Measurements from ENCODE around the gene CPO.
"Not testable (repeated sequence)": the region's sequence is repeated elsewhere in the genome, so short reads cannot be mapped to it uniquely, and the experiment has no call there.

DNA sequence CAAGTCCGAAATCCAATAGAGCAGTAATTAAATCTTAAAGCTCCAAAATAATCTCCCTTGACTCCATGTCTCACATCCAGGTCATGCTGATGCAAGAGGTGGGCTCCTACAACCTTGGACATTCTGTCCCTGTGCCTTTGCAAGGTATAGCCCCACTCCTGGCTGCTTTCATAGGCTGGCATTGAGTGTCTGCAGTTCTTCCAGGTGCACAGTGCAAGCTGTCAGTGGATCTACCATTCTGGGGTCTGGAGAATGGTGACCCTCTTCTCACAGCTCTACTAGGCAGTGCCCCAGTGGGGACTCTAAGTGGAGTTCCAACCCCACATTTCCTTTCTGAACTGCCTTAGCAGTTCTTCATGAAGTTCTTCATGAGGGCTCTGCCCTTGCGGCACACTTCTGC is 14.1 kb downstream of the CPO start:
- TF ChIP-seq EZH2 (IDR thresholded peaks at IDR 0.05; ENCODE audit: borderline replicate concordance, low read length) = not testable (repeated sequence)
- TF ChIP-seq, protein P1, sequence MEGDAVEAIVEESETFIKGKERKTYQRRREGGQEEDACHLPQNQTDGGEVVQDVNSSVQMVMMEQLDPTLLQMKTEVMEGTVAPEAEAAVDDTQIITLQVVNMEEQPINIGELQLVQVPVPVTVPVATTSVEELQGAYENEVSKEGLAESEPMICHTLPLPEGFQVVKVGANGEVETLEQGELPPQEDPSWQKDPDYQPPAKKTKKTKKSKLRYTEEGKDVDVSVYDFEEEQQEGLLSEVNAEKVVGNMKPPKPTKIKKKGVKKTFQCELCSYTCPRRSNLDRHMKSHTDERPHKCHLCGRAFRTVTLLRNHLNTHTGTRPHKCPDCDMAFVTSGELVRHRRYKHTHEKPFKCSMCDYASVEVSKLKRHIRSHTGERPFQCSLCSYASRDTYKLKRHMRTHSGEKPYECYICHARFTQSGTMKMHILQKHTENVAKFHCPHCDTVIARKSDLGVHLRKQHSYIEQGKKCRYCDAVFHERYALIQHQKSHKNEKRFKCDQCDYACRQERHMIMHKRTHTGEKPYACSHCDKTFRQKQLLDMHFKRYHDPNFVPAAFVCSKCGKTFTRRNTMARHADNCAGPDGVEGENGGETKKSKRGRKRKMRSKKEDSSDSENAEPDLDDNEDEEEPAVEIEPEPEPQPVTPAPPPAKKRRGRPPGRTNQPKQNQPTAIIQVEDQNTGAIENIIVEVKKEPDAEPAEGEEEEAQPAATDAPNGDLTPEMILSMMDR (conservative IDR thresholded peaks at IDR 0.05 in 1 of 2, IDR thresholded peaks at IDR 0.05 in 1 of 2; ENCODE audit: extremely low read depth in 1 of 2, insufficient read depth in 1 of 2, low read depth in 1 of 2, low read length in 2 of 2) = not testable (repeated sequence)

Data from mammary epithelial cell (primary cell).